Activated T-cell treated with anti-CD3 and anti-CD28 coated beads for 24 hours (primary cell): ENCODE data around the gene NOVA2.

Experiments
- DNase-seq: peaks from one replicate; pipeline ENCODE4 v3.0.0-alpha.2; 2020; ENCODE audit warnings: low read depth

NOVA2 gene, protein sequence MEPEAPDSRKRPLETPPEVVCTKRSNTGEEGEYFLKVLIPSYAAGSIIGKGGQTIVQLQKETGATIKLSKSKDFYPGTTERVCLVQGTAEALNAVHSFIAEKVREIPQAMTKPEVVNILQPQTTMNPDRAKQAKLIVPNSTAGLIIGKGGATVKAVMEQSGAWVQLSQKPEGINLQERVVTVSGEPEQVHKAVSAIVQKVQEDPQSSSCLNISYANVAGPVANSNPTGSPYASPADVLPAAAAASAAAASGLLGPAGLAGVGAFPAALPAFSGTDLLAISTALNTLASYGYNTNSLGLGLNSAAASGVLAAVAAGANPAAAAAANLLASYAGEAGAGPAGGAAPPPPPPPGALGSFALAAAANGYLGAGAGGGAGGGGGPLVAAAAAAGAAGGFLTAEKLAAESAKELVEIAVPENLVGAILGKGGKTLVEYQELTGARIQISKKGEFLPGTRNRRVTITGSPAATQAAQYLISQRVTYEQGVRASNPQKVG

DNA sequence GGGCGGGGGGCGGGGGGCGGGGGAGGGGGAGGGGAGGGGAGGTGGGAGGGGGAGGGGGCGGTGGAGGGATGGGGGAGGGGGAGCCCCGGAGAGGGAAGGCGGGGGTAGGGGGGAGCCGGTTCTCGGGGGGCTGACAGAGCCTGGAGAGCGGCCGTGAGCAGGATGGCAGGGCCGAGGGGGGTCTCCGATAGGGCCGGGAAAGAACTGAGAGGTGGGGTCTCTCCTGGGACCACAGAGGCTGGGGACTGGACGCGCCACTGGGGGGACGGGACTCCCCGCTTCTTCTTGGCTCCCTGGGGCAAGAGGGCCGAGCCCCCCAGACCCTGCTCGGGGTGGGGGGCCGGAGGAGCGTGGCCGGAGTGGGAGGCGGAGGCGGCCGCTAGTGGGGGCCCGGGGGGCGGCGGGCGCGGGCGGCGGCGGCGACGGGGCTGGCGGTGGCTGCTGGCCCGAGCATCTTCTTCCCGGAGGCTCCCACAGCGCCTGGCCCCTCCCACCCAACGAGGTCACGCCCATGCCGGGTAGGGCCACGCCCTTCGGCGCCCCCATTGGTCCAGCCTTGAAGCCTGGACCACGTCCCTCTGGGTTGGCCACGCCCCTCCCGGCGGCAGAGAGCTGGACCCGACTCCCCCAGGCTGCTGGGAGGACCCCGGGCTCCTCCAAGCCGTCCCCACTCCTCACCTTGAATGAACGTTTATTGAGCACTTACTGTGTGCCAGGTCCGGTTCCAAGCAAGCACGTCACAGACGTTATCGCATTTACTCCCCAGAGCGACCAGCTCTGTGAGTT lies at the start of gene NOVA2:
Gene NOVA2, minus strand, starts transcription at position 313 of the 786 bp plus-strand sequence. CDS start 514 bp downstream, outside the sequence.
- peak; percentile 25 for DNase-seq

DNA sequence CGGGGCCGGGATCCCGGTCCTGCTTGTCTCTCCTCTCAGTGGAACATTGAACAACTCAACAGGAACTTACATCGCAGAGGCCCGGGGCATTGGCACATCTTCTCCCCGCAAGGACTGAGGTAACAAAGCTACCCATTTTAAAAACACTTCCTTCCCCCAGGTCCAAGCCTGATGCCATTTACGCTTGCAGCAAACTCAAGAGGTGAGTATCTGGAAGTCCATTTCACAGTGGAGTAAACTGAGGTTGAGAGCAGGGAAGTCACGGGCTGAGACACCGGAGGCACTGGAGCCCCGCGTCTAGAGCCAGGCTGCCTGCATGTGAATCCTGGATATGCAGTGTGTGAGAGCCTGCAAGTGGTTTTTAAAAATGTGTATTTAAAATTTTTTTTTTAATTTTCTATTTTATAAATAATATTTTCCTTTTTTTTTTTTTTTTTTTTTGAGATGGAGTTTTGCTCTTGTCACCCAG lies 49.7 kb upstream of the NOVA2 start:
- no peak for DNase-seq

DNA sequence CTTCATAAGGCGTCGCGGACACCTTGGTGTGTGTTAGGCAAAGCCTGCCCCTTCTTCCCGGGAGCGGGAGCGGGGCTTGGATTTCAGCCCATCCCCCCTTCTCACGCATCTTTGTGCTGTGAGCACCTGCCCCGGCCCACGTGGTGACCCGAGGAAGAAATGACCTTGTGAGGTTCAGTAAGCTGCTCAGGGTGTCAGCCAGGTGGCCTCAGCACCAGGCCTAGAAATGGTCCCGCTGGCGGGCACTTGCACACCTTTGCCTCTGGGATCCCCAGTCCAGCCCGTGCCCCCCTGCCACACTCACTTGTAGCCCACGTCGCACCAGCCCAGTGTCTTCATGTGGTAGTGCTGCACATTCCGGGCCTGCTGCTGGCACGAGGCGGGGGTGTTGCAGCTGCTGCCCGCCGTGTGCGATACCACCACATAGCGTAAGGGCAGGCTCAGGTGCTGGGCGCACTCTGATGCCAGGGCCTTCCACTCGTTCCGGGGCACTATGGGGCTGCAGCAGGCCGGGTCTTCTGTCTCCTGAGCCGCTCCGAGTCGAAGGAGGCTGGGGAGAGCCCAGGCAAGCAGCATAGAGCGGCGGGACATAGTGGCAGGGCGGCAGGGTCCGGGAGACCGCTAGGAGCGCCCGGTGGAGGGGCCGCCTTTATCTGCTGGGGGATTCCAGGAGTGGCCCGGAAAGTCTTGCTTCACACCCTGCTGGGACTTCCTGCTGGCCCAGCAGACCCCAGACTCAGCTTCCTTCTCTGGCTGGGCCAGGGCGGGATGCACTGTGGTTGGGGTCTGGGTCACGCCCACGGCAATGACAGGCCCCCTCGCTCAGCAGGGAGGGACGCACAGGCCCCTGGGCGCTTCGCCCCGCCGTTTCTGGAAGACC lies 49.0 kb upstream of the NOVA2 start, which contains the start of gene PGLYRP1:
Gene PGLYRP1, minus strand, starts transcription at position 623 of the 880 bp plus-strand sequence. Its CDS starts 32 bp downstream, at position 591.
- DNase-seq, result no peak

DNA sequence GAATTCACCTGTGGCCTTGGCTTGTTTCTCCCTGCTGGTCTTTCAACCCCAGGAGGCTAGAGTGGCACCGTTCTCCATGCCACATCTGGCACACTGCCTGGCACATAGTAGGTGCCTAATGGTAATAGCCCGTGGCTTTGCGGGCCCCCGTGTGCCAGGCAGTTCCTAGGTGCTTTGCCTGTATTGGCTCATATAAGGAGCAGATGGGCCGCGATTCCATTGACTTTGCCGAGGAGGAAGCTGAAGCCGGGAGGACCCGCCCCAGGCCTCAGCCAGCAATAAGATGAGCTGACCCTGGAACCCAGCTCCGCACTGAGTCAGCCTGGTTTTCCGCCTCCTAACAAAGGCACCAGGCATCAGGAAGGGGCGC lies 48.4 kb upstream of the NOVA2 start:
- no peak for DNase-seq

DNA sequence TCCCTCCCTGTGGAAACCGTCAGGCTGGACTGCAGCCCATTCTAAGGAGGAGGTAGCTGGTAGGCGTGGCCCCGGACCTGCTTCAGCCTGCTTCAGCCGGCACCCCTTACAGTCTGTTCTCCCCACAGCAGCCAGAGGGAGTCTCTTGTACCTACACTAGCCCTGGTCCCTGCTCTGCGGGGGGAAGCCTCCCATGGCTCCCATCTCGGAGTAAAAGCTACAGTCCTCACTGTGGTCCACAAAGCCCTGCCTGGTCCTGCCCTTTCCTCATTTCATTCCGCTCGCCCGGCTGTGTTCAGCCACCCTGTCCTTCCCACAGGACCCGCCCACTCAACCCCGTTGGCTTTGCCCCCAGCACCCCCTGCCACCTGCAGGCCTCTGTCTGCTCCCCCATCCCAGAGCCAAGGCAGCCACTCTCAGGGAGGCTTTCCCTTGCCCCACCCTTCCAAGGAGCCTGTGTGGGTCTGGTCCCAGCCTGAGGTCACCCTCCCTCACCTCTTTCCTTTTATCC lies 47.9 kb upstream of the NOVA2 start:
- no peak for DNase-seq

DNA sequence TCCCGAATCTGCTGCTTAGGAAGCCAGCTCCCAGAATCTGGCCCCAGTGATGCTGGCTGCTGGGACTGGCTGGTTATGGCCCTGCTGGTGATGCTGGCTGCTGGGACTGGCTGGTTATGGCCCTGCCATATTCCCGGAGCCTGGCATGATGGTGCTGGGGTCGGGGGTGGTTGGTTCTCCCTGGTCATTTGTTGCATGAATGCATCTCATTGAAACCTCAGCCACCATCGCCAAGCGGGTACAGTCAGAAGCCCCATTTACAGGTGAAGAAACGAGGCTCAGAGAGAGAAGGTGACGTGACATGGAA lies 47.1 kb upstream of the NOVA2 start:
- no peak for DNase-seq

DNA sequence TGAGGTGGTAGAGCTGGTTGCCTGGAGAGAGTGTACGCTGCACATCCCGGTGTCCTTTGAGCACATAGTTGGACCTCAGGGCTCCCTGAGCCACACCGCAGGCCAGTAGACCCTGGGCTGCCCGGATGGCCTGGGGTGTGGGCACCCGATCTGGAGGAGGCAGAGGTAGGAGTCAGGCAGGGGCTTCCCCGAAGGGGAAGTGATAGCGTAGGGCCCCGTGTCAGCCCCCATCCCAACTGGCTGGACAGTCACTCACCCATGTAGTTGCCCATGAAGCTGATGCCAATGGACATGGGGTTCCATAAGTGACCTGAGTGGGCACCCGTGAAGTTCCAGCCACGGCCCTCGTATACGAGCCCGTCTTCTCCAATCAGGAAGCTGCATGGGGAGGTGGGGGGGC lies 45.6 kb upstream of the NOVA2 start:
- DNase-seq, result no peak

DNA sequence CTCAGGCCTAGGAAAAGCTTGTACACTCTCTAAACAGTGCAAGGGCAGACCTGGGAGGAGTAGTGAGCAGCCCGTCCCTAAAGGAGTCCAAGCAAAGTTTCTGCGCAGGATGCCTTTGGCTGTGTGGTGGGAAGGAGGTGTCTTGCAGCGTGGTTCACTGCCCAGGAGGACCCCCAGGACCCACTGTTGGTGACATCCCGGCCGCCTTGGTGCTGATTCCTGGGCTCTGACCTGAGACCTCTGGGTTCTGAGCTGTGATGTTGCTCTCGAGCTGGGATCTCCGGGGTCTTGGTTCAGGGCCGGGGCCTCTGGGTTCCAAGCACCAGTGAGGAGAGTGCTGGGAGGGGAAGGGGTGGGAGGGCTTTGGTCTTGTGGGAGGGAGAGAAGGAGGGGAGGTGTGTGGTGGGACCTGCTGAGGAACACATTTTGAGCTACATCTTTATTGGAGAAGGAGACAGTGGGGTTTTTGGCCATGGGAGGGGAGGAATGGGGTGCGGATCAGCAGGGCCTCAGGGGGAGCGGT lies 45.1 kb upstream of the NOVA2 start:
- DNase-seq, result no peak

DNA sequence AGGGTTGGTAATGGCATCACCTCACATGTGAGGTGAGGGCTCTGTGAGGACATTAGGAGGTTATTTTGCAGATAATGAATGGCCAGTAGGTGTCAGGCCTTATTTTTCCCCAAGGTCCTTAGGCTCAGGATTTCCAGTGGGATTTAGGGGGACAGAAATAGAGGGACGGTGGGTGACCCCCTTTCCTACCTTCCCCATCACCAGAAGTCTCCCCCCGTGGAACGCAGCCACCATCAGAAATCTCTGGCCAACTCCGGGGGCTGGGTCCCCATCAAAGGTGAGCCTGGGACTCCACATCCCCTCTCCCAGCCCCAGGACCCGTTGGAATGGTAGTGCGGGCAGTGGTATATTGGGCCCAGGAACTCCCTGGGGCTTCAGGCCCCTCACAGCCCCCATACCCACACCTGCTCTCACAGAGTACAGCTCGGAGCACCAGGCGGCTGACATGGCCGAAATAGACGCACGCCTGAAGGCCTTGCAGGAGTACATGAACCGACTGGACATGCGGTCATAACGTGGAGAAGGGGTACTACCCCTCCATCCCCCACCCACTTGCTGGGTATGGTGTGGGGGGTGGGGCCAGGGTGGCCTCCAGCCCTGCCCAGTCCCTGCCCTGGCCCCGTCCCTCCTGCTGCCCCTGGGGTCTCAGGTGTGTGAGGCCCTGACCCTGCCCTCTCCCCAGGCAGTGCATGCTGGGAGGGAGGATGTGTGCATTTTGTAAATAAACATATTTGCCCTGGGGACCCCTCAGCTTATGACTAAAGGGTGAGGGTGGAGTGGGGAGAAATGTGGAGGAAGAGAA lies 44.4 kb upstream of the NOVA2 start:
- DNase-seq, result no peak

DNA sequence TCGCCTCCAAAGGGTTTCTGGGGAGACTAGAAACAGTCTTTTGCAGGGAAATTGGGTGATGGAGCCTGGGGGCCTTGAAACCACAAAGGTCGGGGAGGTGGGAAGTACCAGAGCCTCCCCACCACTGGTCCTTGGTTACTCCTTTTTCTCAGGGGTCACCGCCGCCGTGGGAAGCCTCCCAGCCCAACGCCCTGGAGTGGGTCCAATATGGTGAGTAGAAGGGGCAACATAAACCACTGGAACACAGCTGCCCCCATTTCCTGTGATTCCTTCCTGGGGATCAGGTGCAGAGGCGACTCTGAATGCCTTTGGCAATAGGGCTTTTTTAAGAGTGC lies 43.4 kb upstream of the NOVA2 start:
- DNase-seq, result no peak

DNA sequence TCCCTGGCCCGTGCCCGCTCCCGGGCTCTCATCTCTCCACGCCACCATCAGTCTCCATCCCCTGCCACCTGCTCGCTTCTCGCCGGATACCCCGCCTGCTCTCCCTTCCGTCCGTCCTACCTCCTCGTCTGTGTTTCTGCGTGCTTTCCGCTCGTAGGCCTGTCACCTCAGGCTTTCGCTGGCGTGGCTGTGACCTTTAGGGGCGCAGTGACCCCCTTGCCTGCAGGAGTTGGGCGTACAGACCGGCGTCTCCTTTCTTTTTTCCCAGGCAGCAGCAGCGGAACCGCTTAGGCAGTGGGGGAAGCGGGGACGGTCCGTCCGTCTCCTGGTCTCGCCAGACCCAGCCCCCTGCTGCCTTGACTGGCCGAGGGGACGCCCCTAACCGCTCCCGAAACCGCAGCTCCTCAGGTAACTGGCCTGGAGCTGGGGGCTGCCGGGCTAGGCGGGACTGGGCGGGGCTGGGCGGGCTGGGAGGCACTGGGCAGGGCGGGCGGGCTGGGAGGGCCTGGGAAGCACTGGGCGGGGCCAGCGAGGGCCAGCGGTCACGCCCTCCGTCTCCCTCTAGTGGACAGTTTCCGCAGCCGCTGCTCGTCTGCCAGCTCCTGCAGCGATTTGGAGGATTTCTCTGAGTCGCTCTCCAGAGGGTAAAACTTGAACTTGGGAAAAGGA lies 42.9 kb upstream of the NOVA2 start:
- peak; percentile 72 for DNase-seq

DNA sequence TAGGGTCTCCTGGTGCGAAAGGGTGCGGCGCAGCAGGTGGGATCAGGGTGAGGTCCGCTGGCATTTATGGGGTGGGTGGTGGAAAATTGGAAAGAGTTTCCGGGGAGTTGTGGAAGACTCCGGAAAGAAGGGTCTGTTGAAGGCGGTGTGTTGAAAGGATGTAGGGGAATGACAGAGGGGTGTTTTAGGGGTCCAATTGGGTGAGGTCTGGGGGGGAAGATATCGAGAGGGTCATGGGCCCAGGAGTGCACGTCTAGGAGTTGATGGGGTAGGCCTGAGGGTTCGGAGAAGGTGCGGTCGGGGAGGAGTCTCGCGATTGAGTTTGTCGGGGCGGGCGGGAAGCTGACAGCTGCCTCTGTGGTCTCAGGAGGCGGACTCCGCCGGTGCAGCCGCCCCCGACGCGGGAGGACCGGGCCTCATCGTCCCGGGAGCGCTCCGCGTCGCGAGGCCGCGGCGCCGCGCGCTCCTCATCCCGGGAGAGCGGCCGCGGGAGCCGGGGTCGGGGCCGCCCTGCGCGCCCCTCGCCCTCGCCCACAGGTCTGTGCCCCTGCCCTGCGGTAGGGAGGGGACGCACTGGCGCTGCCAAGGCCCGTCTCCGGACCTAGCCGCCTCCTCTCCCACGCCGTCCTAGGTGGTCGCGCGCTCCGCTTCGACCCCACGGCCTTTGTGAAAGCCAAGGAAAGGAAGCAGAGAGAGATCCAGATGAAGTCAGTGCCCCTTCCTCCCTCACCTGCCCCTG lies 42.2 kb upstream of the NOVA2 start:
- DNase-seq, result no peak

DNA sequence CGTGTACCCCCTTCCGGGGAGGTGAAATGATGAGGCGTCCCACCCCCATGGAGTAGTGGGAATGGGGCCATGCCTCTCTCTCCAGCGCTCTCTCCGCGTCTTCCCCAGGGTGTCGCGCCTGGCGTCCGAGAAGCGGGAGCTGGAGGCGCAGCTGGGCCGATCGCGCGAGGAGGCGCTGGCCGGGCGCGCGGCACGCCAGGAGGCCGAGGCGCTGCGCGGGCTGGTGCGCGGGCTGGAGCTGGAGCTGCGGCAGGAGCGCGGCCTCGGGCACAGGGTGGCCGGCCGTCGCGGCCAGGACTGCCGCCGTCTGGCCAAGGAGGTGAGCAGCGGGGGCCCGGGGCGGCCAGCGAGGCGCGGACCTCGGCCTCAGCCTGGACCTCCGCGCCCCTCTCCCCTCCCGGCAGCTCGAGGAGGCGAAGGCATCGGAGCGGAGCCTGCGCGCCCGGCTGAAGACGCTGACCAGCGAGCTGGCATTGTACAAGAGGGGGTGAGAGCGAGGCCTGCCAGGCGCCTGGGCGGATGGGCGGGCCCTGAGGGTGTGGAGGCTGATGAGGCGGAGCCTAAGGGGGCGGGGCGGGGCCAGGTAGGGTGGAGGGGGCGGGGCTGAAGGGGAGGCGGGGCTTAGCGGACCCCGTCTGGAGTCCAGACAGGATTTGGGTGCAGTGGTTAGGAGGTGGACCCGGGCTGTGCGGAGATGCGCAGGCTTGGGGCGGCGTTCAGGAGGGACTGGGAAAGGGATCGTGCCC lies 41.4 kb upstream of the NOVA2 start:
- peak; percentile 39 for DNase-seq

DNA sequence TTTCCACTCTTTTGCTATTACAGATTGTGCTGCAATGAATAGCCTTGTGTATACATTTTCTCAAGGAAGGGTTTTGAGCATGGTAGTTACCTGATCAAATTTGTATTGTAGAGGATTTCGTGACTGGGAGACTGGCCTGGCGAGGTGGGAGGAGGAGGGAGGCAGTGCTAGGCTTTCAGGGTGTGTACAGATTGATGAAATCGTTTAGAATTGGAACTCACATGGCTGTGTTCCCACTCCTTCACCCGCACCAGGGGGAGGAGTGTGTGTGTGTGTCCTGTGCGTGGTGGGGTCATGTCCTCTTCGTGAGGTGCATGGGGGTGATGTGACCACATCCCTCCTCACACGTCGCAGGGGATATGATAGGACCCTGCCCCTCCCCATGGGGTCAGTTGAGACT lies 40.9 kb upstream of the NOVA2 start:
- no peak for DNase-seq

DNA sequence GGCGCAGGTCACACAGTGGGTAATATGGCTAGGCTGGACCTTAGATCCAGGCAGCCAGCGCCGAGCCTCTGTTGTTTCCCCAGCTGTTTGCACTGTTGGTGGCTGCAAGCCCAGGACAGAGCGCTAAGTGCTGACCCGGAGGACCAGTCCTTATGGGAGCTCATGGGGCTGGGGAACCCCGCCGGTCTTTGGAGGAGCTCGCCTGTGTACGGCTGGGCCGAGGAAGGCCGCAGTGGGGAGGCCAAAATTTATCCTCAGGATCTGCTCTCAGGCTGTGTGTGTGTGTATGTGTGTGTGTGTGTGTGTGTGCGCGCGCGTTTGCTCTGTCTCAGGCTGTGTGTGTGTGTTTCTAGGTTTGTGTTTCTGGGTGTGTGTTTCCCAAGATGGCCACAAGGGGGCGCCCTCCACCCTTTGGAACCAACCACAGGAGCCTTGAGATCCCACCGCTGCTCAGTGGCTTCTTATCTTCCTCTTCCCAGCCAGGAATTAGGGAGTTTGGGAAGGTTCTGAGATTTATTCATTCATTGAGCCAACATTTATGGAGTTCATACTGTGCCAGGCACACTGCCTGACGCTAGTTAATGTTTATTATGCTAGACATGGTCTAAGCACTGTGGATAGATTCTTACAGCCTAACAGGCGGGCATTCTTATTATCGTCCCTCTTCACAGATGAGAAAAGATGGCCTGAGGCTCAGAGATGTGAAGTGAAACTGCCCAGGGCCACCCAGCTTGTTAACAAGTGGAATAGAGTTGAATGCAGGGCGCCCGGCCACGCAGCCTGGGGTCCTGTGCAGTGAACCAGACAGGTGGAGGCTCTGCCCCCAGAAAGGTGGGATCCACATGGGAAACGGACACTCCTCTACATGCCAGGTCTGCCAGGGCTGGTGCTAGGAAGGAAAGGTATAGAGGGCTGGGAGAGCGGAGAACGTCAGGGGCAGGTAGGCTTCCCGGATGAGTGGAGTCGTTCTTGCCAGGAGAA lies 36.2 kb upstream of the NOVA2 start:
- DNase-seq, result peak; percentile 35

DNA sequence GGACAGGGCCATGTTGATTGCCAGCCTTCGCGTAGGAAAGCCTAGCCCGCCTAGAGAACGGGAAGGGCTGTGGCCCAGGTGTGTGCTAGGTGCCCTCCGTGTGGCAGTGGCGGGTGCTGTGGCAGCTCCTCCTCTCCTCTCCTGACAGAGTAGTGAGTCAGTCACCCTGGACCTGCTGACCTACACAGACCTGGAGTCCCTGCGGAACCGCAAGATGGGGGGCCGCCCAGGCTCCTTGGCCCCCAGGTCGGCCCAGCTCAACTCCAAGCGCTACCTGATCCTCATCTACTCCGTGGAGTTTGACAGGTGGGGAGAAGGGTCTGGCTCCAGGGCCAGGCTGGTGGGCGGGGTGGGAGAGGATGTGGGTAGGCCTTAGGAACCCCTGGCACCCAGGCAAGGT lies 32.7 kb upstream of the NOVA2 start:
- DNase-seq, result no peak

DNA sequence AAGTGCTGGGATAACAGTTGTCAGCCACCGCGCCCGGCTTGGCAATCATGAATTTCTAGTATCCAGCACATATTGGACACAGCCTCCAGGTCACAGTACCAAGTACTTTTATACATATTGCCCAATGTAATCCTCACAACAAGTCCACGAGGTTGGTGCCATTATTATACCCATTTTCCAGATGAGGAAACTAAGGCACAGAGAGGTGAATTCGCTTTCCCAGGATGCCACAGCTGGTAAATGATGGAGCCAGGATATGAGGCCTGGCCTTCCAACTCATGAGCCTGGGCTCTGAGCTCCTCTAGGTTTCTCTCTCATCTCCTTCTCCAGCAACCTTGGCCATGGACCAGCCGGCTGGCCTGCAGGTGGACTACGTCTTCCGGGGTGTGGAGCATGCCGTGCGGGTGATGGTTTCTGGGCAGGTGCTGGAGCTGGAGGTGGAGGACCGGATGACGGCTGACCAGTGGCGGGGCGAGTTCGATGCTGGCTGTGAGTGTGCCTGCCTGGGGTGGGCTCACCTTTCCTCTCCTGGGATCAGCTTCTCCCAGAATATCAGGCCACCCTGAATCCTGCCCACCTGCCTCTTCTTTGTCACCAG lies 29.1 kb upstream of the NOVA2 start:
- no peak for DNase-seq
